GM21381 (cell line): ENCODE results near the gene CDON.
"Not testable (repeated sequence)": the region's sequence is repeated elsewhere in the genome, so short reads cannot be mapped to it uniquely, and the experiment has no call there.

Experiments used
- ATAC-seq: cut with Tn5 transposase; IDR thresholded peaks from one replicate; pipeline ENCODE4 v1.9.1; 2021; ENCODE audit warnings: mild to moderate bottlenecking, moderate library complexity; ENCODE audit not compliant: unreplicated experiment

Gene CDON

GRCh38 chr11:125995313-125995712 lies 67.4 kb downstream of the CDON start:
- ATAC-seq: peak; percentile 58

GRCh38 chr11:125994509-125994908 lies 68.2 kb downstream of the CDON start:
- no peak for ATAC-seq

- no peak for ATAC-seq
These were observed 69.8 kb downstream of the CDON start for GRCh38 chr11:125992893-125993292.

- no peak for ATAC-seq
These were observed 72.4 kb downstream of the CDON start for GRCh38 chr11:125990244-125990643.

- ATAC-seq: no peak
These were observed 75.5 kb downstream of the CDON start for GRCh38 chr11:125987066-125987641.

GRCh38 chr11:125985956-125986355 lies 76.7 kb downstream of the CDON start:
- not testable (repeated sequence) for ATAC-seq

GRCh38 chr11:125982348-125982730 lies 80.3 kb downstream of the CDON start:
- ATAC-seq: no peak

- no peak for ATAC-seq
These were observed 82.2 kb downstream of the CDON start for GRCh38 chr11:125980436-125980835.

- ATAC-seq: no peak
These were observed 83.2 kb downstream of the CDON start for GRCh38 chr11:125979511-125979910.

GRCh38 chr11:125978778-125979407 lies 83.8 kb downstream of the CDON start:
- ATAC-seq: no peak

GRCh38 chr11:125978181-125978716 lies 84.4 kb downstream of the CDON start:
- ATAC-seq: no peak

- no peak for ATAC-seq
These were observed 85.3 kb downstream of the CDON start for GRCh38 chr11:125977333-125977732.

GRCh38 chr11:125976156-125976555 lies 86.5 kb downstream of the CDON start:
- ATAC-seq: no peak

- no peak for ATAC-seq
These were observed 87.0 kb downstream of the CDON start for GRCh38 chr11:125975634-125976033.

GRCh38 chr11:125974284-125974683 lies 88.4 kb downstream of the CDON start:
- no peak for ATAC-seq

- no peak for ATAC-seq
These were observed 91.0 kb downstream of the CDON start for GRCh38 chr11:125971618-125972017.

GRCh38 chr11:125968354-125968753 lies 94.3 kb downstream of the CDON start:
- ATAC-seq: no peak

GRCh38 chr11:125967515-125967914 lies 95.2 kb downstream of the CDON start:
- ATAC-seq: no peak

- no peak for ATAC-seq
These were observed 101.9 kb downstream of the CDON start for GRCh38 chr11:125960771-125961170.

GRCh38 chr11:125959931-125960330 lies 102.7 kb downstream of the CDON start:
- no peak for ATAC-seq

- ATAC-seq: no peak
These were observed 103.2 kb downstream of the CDON start for GRCh38 chr11:125959511-125959910.

- ATAC-seq: no peak
These were observed 103.7 kb downstream of the CDON start for GRCh38 chr11:125958872-125959400.
